ENCODE data around the gene EVPL. TPM values are rescaled to one million over a fixed set of nuclear protein-coding genes. Genes with fewer than 3 reads are reported as not detected.
"Not testable (repeated sequence)": the region's sequence is repeated elsewhere in the genome, so short reads cannot be mapped to it uniquely, and the experiment has no call there.

EVPL gene
- total RNA-seq, 1 donor from 2014 or later, result not detected

DNA sequence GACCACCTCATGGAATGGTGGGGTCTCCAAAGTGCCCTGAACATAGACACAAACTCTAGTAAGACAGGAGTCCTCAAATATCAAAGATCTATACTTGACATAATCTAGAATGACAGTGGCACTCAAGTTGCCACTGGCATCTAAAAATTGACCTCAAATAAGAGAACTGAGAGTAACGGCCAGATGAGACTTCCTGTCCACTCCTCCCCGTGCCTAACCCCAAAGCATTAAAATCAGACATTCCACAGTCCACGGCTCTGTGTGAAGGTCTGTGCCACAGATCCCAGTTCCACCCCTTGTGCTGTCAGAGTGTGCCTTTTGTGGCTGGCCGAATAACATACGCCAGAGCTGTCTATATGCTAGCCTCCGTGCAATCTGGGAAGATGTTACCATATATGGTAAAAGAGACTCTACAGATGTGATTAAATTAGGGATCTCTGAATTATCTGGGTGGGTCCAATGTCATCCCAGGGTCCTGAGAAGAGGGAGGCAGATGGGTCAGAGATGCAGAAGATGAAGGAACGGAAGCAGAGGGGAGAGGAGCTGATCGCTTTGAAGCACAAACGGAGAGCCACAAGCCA, 21.0 kb upstream of the EVPL start:
- no peak for DNase-seq

DNA sequence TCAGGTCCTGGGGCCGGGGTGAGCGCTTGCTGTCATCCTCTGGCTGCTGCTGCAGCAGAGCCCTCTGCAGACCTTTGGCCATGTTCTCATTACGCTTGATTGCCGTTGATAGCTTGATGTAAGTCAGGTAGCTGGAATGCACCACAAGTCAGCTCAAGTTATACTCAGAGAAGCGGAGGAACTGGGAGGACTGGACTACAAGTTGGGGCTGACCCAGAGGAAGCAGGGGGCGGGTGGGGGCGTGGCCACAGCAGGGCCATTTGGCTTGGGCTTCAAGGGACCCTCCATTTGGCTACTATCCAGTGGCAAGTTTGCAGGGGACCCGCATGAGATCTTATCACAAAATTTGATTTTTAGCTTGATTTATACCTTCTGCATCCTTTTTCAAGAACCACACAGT, 19.0 kb upstream of the EVPL start:
- DNase-seq, result no peak

DNA sequence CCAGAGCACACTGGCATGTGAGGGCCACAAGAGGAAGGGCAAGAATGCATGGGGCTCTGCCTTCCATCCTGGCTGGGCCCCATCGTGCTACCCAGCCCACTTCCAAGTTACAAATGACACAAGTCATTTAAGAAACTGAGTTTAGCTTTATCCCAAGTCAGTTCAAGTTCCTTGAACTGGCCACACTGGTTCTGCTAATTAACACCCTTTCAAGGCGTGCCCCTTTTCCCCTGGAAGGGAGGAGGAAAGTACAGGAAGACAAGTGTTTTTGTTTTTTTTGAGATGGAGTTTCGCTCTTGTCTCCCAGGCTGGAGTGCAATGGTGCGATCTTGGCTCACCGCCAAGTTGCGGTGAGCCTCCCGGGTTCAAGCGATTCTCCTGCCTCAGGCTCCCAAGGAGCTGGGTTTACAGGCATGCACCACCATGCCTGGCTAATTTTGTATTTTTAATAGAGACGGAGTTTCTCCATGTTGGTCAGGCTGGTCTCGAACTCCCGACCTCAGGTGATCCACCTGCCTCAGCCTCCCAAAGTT, 17.4 kb upstream of the EVPL start:
- DNase-seq, result not testable (repeated sequence)

- not testable (repeated sequence) for DNase-seq
These were observed 15.8 kb upstream of the EVPL start for GRCh38 chr17:76042868-76043267.

DNA sequence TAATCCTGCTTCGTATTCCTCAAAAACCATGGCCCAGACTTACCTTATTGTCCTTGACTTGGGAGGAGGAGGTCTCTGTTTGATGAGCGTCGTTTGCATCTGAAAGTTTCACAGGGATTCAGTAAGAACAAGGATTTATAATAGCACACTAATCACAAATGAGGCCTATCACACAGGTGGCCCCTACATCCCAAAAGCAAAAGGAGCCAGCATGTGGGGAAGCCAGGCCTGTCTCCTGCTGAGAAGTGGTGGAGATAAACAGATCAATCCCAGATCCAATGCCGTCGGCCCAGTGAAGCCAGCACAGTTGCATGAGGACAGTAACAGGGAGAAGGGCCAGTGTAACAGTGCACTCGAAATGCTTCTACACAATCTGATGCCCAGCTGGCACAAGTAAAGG, 13.3 kb upstream of the EVPL start:
- DNase-seq, result no peak

- DNase-seq, result no peak
These were observed 12.0 kb upstream of the EVPL start for GRCh38 chr17:76039121-76039520.

- DNase-seq, result no peak
These were observed 10.9 kb upstream of the EVPL start for GRCh38 chr17:76038050-76038449.

- no peak for DNase-seq
These were observed 9.6 kb upstream of the EVPL start for GRCh38 chr17:76036497-76037261.

GRCh38 chr17:76034428-76035350, 7.6 kb upstream of the EVPL start:
- DNase-seq, result no peak

GRCh38 chr17:76033139-76033538, 6.0 kb upstream of the EVPL start:
- no peak for DNase-seq

- DNase-seq, result no peak
These were observed 5.6 kb upstream of the EVPL start for GRCh38 chr17:76032780-76033108.

GRCh38 chr17:76032073-76032779, 5.1 kb upstream of the EVPL start:
- DNase-seq, result no peak

- no peak for DNase-seq
These were observed 370 bp downstream of the EVPL start for GRCh38 chr17:76026714-76027158.

DNA sequence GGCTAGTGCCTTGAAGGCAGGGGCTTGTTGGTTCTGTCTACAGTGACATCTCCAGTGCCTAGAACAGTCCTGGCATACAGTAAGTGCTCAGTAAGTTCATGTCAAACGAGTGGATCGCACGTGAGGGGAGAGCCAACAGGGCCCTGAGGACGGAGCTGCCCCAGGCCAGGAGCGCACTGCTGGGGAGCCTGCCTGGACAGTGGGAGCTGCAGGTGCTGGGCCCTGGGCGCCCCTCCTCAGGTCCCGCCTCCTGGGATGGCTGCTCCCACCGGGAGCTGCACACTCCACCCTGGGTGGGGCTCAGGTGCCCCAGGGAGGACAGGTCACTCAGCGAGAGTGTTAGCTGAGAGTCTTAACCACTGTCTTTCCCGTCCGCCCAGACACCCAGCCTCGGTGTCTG, 1.8 kb downstream of the EVPL start:
- no peak for DNase-seq

DNA sequence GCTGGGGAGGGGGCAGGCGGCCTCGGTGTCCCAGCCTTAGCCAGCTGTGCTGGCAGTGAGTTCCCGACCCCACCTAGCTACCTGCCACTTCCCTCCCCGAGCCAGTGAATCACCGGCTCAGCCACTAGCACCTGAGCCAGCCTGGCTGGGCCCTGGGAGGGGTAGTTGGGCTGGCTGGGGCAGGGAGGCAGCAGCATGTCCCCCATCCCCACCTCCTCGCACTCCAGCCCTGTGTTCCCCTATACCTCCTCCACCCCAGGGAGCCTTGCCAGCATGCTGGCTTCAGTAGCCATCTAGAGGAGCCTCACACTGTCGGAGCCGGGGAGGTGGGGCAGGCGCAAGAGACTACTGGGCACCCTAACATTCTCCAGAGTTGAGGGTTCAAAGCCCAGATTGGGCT, 2.8 kb downstream of the EVPL start:
- DNase-seq, result no peak

GRCh38 chr17:76023900-76024237, 3.2 kb downstream of the EVPL start:
- DNase-seq, result no peak

- no peak for DNase-seq
These were observed 3.9 kb downstream of the EVPL start for GRCh38 chr17:76022973-76023899.

- no peak for DNase-seq
These were observed 4.8 kb downstream of the EVPL start for GRCh38 chr17:76022285-76022684.

DNA sequence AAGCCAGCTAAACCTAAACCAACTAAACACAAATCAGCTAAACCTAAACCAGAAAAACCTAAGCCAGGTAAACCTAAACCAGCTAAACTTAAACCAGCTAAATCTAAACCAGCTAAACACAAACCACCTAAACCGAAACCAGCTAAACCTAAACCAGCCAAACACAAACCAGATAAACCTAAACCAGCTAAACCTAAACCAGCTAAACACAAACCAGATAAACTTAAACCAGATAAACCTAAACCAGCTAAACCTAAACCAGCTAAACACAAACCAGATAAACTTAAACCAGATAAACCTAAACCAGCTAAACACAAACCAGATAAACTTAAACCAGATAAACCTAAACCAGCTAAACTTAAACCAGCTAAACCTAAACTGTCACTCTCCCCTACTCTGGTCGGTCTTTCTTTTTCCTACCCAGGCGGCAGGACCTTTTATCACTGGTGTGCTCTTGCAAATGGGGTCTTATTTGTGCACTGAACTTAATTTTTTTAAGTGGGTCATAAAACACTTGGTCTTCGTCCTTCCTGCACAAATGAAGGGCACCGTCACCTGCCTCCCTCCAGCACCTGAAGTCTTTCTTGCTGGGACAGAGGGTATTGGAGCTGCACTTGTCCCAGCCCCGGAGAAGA, 7.2 kb downstream of the EVPL start:
- no peak for DNase-seq

DNA sequence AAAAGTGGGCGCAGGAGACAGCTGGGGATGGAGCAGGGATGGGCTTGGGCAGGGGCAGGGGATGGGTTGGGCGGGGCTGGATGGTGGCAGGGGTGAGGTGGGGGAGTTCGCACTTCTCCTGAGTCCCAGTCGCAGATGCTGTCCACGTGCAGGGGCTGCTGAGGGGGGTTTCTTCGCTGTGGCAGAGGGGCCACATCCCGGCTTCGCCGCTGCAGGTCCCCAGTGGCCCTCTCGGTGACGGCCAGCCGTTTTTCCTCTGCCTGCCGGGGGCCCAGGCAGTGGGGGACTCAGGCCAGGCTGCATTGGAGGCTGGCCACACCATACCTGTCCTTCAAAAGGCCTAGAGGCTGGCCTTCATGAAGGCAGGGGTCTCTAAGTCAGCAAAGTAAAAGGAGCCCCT, 8.3 kb downstream of the EVPL start:
- no peak for DNase-seq

GRCh38 chr17:76018340-76018680, 8.8 kb downstream of the EVPL start:
- no peak for DNase-seq
